ENCODE measurements around the gene TUBB4B. TPM values are rescaled to one million over a fixed set of nuclear protein-coding genes. Genes with fewer than 3 reads are reported as not detected.

The TUBB4B gene
- total RNA-seq, 1 donor from 2014 or later, result 92.5 TPM

DNA sequence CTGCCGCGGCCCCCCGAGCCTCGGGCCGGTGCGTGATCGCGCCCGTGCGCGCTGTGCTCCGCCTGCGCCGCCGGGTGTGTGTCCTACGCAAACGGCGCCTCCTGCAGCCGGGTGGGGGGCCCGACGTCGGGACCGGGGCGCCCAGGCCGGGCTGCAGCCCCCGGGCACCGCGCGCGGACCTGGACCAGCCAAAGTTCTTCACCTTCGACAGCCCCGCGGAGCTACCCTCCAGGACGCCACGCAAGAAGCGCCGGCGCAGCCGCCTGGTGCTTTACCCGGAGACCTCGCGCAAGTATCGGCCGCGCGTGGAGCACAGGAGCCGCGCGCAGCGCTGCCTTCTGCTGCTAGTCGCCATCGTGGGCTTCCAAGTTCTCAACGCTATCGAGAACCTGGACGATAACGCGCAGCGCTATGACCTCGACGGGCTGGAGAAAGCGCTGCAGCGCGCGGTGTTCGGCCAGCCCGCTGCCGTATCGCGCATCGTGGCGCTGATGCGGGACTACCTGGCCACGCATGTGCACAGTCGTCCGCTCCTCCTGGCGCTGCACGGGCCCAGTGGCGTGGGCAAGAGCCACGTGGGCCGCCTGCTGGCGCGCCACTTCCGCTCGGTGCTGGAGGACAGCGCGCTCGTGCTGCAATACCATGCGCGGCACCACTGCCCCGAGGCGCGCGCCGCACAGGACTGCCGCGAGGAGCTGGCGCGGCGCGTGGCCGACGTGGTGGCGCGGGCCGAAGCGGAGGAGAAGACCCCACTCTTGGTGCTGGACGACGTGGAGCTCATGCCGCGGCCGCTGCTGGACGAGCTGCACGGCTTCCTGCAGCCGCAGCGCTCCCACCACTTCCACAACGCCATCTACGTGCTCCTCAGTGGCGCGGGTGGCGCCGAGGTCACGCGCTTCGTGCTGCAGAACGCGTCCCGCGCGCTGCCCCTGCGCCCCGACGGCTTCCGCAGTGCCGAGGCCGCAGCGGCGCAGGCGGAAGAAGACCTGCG lies 37.9 kb downstream of the TUBB4B start:
- DNase-seq (ENCODE audit: low spot score in 2 of 2), result no peak
- no peak for FAIRE-seq

DNA sequence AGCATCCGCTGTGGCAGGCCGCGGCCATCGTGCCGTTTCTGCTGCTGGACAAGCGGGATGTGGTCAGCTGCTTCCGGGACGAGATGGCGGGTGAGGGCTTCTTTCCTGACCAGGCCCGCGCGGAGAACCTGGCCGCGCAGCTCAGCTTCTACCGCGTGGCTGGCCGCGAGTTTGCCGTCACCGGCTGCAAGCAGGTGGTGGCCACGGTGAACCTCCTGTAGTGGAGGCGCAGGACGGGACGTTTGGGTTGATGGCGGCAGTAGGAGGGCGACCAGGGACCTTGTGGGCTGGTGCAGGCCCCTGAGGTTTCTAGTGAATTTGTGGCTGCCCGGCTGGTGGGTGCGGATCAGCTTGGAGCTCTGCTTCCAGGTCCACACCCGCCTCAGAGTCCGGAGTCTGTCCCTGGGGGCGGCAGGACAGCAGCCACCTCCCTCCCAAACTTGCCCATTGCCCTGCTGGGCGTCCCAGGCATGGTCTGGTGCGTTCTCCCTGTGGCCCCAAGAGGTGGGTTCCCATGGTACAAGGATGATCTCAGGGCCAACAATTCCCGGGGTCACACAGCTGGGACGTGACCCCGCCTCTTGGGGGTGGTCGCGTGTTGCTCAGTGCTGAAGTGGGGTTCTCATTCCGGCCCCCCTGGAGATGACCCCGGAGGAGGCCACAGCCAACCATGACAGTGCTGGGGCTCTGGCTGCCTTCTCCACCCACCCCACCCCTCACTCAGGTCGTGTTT lies 38.8 kb downstream of the TUBB4B start:
- DNase-seq (ENCODE audit: low spot score in 2 of 2) (no peak), FAIRE-seq (no peak)

DNA sequence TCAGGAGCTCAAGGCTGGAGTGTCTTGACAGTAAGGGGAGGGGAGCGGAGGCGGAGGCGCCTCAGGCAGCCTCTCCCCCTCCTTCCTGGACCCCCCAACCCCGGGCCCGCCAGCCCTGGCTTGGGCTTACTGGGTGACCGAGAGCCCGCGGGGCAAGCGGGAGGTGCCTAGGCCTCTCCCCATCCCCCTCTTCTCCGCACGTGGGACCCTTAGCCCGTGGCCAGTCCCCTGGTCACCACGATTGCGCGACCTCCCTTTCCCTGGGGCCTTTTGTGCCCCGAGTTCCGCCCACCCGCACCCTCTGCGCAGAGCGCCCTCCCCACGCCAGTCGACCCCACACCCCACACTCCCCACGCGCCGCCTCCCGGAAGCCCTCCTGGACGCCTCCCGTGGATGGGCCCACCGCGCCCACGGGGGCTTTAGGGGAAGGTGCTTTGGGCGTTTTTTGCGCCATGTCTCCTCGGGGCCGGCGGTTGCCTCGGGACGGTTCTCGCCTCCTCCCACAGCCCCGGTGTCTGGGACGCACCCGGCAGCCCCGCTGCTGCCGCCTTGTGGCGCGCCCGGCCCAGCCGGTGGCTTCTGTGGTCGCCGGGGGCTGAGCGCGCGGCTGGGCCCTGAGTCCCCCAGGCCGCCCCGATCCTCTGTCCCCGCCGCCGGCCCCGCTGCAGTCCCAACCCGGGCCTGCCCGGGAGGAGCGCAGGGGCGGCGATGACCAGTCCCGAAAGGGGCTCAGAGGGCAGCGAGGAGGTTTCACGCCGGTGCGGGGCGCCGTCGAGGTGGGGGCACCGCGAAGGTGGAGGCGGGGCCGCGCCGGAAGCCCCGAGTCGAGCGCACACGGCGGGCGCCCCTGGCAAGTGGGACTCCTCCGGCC lies 39.6 kb downstream of the TUBB4B start:
- DNase-seq (ENCODE audit: low spot score in 2 of 2) (no peak), FAIRE-seq (no peak)

DNA sequence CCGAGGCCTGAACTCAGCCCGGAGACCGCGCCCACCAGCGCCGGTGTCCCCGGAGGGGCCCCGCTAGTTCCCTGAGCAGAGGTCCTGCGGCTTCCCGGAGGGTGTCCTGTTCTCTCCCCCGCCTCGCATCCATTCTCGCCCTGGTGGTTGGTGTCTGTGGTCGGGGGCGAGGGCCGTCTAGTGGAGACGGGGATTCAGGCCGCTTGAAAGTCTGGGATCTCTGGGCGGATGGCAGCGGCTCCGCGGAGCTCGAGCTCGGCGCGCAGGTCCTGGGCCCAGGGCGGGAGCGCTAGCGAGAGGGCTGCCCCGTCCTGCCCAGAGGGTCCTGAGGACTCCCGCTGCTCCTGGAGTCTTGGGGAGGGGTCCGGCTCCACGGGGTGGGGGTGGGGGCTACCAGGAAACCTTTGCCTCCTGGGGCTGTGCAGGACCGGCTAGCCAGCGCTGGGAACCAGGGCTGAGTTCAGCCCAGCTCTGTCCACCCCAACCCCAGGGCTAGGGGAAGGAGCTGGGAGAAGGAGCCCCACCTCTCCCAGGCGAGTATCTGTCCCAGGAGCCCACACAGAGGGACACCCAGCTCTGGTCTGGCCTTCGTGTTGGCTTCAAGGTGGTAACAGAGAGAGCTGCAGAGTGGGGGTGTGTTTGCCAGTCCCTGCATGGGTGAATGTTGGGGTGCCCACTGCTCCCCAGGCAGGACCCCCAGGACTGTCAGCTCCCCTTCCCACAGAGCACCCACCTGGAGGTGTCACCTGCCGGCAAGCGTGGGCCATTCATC lies 40.4 kb downstream of the TUBB4B start:
- no peak for FAIRE-seq
- DNase-seq (ENCODE audit: low spot score in 2 of 2), result no peak

DNA sequence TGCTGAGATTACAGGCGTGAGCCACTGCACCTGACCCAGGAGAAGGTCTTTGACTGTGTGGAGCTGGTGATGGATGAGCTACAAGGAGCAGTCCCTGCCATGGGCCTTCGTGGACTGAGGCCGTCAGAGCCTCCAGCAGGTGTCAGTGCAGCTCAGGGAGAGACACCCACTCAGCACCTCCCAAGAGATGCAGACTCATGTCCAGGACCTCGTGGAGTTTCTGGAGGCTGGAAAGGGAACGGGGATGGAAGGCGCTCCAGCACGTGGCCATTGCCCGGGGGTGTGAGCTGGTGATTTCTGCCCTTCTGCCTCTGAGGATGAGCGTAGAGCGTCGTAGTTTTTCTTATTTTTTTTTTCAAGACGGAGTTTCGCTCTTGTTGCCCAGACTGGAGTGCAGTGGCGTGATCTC lies 45.9 kb downstream of the TUBB4B start:
- no peak for DNase-seq (ENCODE audit: low spot score in 2 of 2)
- FAIRE-seq, result no peak

DNA sequence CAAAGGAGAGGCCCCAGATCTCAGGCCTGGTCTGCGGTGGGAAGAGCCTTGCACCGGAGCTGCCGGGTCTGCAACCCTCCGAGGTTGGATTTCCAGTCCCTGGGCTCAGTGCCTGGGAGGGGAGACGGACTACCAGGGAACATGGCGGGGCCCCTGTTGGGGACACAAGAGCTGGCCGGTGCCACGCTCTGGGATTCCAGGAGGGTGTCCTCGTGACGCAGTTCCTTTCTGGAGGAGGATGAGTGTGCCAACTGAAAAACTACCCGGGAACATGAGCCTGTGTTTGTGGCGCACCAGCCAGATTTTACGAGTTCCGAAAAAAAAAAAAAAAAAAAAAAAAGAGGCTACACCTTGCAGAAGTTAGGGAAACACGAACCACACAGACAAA lies 52.0 kb downstream of the TUBB4B start:
- DNase-seq (ENCODE audit: low spot score in 2 of 2) (no peak), FAIRE-seq (no peak)

Other genes with a start within 250 kb of the TUBB4B start
- 13.5 TPM for gene PAXX, start 248.9 kb upstream of the TUBB4B start, total RNA-seq
- gene CLIC3, start 244.7 kb upstream of the TUBB4B start, total RNA-seq, result not detected
- gene ABCA2, start 213.1 kb upstream of the TUBB4B start, total RNA-seq, result 20.8 TPM
- not detected for gene FUT7, start 209.2 kb upstream of the TUBB4B start, total RNA-seq
- gene NPDC1, start 195.1 kb upstream of the TUBB4B start, total RNA-seq, result 16.3 TPM
- 0.82 TPM for gene ENTPD2, start 187.2 kb upstream of the TUBB4B start, total RNA-seq
- 1.2 TPM for gene SAPCD2, start 170.7 kb upstream of the TUBB4B start, total RNA-seq
- 0.41 TPM for gene UAP1L1, start 163.8 kb upstream of the TUBB4B start, total RNA-seq
- 42.0 TPM for gene MAN1B1, start 154.3 kb upstream of the TUBB4B start, total RNA-seq
- 38.3 TPM for gene DPP7, start 126.6 kb upstream of the TUBB4B start, total RNA-seq
- 29.8 TPM for gene GRIN1, start 102.1 kb upstream of the TUBB4B start, total RNA-seq
- gene LRRC26, start 71.2 kb upstream of the TUBB4B start, total RNA-seq, result 0.41 TPM
- not detected for gene TMEM210, start 69.2 kb upstream of the TUBB4B start, total RNA-seq
- gene ANAPC2, start 52.7 kb upstream of the TUBB4B start, total RNA-seq, result 22.4 TPM
- gene SSNA1, start 52.6 kb upstream of the TUBB4B start, total RNA-seq, result 24.5 TPM
- 6.1 TPM for gene TPRN, start 40.5 kb upstream of the TUBB4B start, total RNA-seq
- gene TMEM203, start 35.6 kb upstream of the TUBB4B start, total RNA-seq, result 34.2 TPM
- 3.3 TPM for gene NDOR1, start 35.6 kb upstream of the TUBB4B start, total RNA-seq
- gene RNF208, start 19.0 kb upstream of the TUBB4B start, total RNA-seq, result 0.82 TPM
- gene CYSRT1, start 16.1 kb upstream of the TUBB4B start, total RNA-seq, result under 0.01 TPM
- gene RNF224, start 13.8 kb upstream of the TUBB4B start, total RNA-seq, result not detected
- not detected for gene SLC34A3, start 10.4 kb upstream of the TUBB4B start, total RNA-seq
- not detected for gene STPG3, start 10.0 kb downstream of the TUBB4B start, total RNA-seq
- gene NELFB, start 14.0 kb downstream of the TUBB4B start, total RNA-seq, result 36.7 TPM
- 0.41 TPM for gene TOR4A, start 36.4 kb downstream of the TUBB4B start, total RNA-seq
- 3.7 TPM for gene NRARP, start 61.0 kb downstream of the TUBB4B start, total RNA-seq
- gene EXD3, start 181.9 kb downstream of the TUBB4B start, total RNA-seq, result 12.6 TPM
- 1.2 TPM for gene NOXA1, start 182.1 kb downstream of the TUBB4B start, total RNA-seq
- gene ENTPD8, start 200.1 kb downstream of the TUBB4B start, total RNA-seq, result not detected
- gene NSMF, start 218.0 kb downstream of the TUBB4B start, total RNA-seq, result 33.0 TPM